GM12801 (cell line): ENCODE measurements around the gene HS3ST5.

Experiments
- TF ChIP-seq, protein P1 (sequence below): IDR thresholded peaks from one replicate; pipeline ENCODE4 v1.5.1; 2011; ENCODE audit warnings: control low read depth; ENCODE audit not compliant: insufficient read length; ENCODE audit errors: extremely low read depth

The HS3ST5 gene

DNA sequence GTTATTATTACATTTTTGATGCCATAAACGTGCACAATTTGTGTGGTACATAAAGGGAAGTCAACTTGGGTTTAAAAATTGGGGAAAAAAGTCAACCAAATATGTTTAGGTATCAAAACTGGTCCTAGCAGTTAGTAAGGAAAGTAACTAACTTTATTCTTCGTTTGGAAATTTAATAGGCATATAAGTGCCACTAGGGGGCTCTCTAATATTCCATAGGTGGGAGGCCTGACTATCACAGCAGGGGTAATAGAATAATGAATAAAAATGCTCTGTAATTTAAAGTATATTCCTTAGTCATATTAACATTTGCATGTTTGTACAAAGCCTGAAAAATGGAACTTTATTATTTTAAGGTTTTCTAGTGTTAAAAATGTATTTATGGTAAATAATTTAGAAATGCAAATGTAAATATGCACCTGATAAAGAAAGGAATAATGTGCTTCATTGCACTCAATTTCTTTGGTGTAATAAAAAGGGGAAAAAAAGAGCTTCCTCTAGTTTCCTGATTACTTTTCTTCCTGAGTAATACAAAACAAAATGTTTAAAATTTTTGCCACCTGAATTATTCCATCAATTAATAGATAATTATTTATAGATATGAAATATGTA is 246.2 kb downstream of the HS3ST5 start:
- TF ChIP-seq, protein P1, sequence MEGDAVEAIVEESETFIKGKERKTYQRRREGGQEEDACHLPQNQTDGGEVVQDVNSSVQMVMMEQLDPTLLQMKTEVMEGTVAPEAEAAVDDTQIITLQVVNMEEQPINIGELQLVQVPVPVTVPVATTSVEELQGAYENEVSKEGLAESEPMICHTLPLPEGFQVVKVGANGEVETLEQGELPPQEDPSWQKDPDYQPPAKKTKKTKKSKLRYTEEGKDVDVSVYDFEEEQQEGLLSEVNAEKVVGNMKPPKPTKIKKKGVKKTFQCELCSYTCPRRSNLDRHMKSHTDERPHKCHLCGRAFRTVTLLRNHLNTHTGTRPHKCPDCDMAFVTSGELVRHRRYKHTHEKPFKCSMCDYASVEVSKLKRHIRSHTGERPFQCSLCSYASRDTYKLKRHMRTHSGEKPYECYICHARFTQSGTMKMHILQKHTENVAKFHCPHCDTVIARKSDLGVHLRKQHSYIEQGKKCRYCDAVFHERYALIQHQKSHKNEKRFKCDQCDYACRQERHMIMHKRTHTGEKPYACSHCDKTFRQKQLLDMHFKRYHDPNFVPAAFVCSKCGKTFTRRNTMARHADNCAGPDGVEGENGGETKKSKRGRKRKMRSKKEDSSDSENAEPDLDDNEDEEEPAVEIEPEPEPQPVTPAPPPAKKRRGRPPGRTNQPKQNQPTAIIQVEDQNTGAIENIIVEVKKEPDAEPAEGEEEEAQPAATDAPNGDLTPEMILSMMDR, result no peak

DNA sequence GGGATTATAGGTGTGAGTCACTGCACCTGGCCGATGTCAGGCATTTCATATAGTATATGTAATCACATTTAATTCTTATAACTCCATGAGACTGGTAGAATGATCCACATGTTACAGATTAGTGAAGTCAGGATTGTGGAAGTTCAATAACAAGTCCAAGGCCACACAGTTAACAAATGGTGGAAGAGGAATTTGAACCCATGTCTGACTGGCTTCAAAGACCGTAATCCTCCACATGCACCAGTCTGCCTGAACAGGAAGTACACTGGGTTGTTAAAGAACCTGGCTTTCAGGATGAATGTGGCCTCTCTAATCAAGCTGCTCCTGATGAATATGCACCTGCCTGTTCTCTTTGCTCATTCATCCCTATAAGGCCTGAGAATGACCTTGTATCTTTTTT is 249.9 kb downstream of the HS3ST5 start:
- TF ChIP-seq, protein P1, result no peak

DNA sequence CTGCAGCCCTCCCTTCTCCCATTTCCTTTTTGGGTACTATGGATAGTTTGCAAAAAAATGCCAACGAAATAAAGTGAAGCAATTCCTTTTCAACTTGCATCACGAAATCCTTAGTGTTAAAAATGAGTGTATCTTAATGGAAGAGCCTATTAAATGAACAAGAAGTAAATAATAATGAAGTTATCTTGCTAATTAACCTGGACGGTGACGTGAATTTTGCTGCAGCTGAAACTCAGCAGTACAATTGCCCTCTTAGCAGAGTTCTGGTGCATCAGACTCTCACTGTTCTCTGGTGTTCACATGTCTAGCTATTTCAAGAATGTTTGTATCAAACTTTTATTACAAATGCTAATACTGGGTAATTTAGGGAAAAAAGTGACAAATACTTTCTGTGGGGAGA is 252.2 kb downstream of the HS3ST5 start:
- TF ChIP-seq, protein P1, result no peak

DNA sequence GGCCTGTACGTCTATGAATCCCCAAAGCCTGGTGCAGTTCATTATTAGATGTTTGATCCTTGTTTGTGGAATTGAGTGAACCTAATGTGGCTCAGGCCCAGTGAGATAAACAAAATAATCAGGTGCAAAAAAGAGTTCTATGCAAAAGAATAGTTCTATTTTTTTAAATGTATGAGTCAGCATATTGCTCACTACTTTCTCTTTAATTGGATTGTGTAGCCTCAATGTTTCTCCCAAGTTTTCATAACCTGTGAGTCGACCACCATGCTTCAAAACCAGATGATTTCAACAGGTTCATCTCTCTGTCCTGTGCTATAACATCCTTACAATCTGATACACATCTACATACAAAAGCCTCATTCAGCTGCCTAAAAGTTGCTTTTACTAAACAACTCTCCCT is 255.3 kb downstream of the HS3ST5 start:
- TF ChIP-seq, protein P1, result no peak

DNA sequence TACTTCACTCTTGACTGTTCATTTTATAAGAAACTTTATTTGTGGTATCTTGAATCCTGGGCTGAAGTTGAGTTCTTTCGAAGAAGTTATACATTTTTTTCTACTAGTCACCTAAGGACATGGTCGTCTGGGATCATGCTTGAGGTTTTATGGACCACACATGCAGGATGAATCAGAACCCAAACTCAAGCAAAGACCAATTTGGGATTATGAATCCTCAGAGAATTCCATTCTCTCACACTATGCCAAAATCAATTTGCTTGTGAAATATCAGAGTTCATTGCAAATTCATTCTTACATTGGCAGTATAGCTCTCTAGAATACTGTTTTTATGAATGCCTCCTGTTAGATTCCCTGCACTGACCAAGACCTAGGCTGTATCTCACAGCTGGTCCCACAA is 257.6 kb downstream of the HS3ST5 start:
- TF ChIP-seq, protein P1, result no peak

DNA sequence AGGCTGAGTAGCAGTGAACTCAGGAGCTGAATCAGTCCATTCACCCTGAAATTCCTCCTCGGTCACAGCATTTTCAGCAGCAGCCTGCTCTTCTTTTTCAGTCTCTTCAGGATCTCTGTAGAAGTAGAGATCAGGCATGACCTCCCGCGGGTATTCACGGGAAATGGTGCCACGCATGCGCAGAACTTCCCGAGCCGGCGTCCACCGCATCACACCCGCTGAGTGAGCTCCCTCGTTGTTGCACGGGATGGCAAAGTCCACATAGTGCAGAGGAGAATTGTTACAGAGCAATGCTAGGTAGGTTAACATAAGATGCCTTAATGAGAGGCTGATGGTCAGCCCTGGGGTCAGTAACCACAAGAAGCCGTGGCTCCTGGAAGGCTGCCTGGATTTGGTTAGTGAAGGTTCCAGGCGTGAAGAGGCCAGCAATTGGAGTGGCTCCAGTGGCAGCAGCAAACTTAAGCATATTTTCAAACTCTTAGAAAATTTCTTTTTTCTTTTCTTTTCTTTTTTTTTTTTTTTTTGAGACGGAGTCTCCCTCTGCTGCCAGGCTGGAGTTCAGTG is 258.4 kb downstream of the HS3ST5 start:
- TF ChIP-seq, protein P1, result no peak

DNA sequence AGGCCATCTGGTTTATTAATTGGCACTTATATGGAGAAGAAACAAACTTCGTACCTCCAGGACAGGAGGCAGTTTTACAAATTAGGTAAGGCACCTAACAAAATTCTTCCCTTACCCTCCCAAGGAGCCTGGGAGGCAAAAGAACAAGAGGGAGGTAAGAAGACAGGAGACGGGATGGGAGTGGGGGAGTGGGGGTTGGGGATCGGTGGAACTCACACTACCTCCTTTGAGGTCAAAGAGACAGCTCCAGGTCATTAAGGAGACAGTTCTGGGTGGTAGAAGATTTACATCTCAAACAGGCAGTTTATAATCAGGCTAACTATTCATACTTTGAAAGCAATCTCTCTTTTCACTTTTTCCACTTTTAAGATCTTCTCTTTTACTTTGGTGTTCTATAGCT is 259.6 kb downstream of the HS3ST5 start:
- TF ChIP-seq, protein P1, result no peak
